ENCODE results near the gene LDAH.

LDAH gene

GRCh38 chr2:20680744-20681375, 142.0 kb downstream of the LDAH start:
- DNase-seq (ENCODE audit: low read depth) = no peak

- no peak for DNase-seq (ENCODE audit: low read depth)
Observed at GRCh38 chr2:20678780-20679179, 144.1 kb downstream of the LDAH start.

- DNase-seq (ENCODE audit: low read depth) = no peak
Observed at GRCh38 chr2:20678086-20678395, 144.9 kb downstream of the LDAH start.

- no peak for DNase-seq (ENCODE audit: low read depth)
Observed at GRCh38 chr2:20677301-20678085, 145.4 kb downstream of the LDAH start.

- peak; percentile 55 for DNase-seq (ENCODE audit: low read depth)
Observed at GRCh38 chr2:20676353-20677215, 146.3 kb downstream of the LDAH start.

- DNase-seq (ENCODE audit: low read depth) = no peak
Observed at GRCh38 chr2:20675701-20676352, 147.1 kb downstream of the LDAH start.

GRCh38 chr2:20674974-20675679, 147.8 kb downstream of the LDAH start:
- DNase-seq (ENCODE audit: low read depth) = peak; percentile 85

GRCh38 chr2:20674309-20674965, 148.5 kb downstream of the LDAH start:
- DNase-seq (ENCODE audit: low read depth) = no peak

GRCh38 chr2:20673686-20674308, 149.1 kb downstream of the LDAH start:
- DNase-seq (ENCODE audit: low read depth) = no peak

- no peak for DNase-seq (ENCODE audit: low read depth)
Observed at GRCh38 chr2:20672201-20672951, 150.5 kb downstream of the LDAH start.

- DNase-seq (ENCODE audit: low read depth) = no peak
Observed at GRCh38 chr2:20671736-20672080, 151.2 kb downstream of the LDAH start.

GRCh38 chr2:20671036-20671735, 151.7 kb downstream of the LDAH start:
- DNase-seq (ENCODE audit: low read depth) = no peak

- DNase-seq (ENCODE audit: low read depth) = no peak
Observed at GRCh38 chr2:20670315-20671035, 152.4 kb downstream of the LDAH start.

- DNase-seq (ENCODE audit: low read depth) = no peak
Observed at GRCh38 chr2:20669562-20670314, 153.2 kb downstream of the LDAH start.

- DNase-seq (ENCODE audit: low read depth) = no peak
Observed at GRCh38 chr2:20668871-20669475, 153.9 kb downstream of the LDAH start.

GRCh38 chr2:20668451-20668850, 154.4 kb downstream of the LDAH start:
- no peak for DNase-seq (ENCODE audit: low read depth)

GRCh38 chr2:20667531-20668401, 155.1 kb downstream of the LDAH start:
- DNase-seq (ENCODE audit: low read depth) = no peak

Measured in amniotic epithelial cell (primary cell).